Measurements from ENCODE around the gene DAZAP1. TPM values are rescaled to one million over a fixed set of nuclear protein-coding genes. Genes with fewer than 3 reads are reported as not detected.
"Not testable (repeated sequence)": the region's sequence is repeated elsewhere in the genome, so short reads cannot be mapped to it uniquely, and the experiment has no call there.

Gene DAZAP1
- total RNA-seq, 2 experiments from 2014 or later = 235 to 241 TPM

GRCh38 chr19:1412995-1413800 is 5.8 kb downstream of the DAZAP1 start:
- H3K27ac Mint-ChIP-seq = peak overlapping the region; percentile 13
- ChIA-PET CTCF (interaction anchor here (0.6 to 1.4 kb wide), 3 partner anchors 31 to 569 kb away, joined by 3 to 4 read pairs (median 4); no protein-coding TSS in a partner anchor), POLR2A (no interaction called here)
- no peak for DNase-seq
- no peaks in the 10 kb centered on the region for H3K27me3 Mint-ChIP-seq
- H3K4me1 Mint-ChIP-seq = peaks cover 48% of the 10 kb centered on the region
- H3K36me3 Mint-ChIP-seq (ENCODE audit: low read depth) = peaks cover 33% of the 10 kb centered on the region
- H3K4me3 Mint-ChIP-seq = no peak overlapping the region
- H3K9me3 Mint-ChIP-seq = no peaks in the 10 kb centered on the region

GRCh38 chr19:1416014-1416841 is 8.8 kb downstream of the DAZAP1 start:
- ChIA-PET CTCF (interaction anchor here (1.1 to 1.5 kb wide), 2 partner anchors 24 to 36 kb away, joined by 3 to 4 read pairs; no protein-coding TSS in a partner anchor), POLR2A (no interaction called here)
- Mint-ChIP-seq H3K4me1 (peaks cover 25% of the 10 kb centered on the region), H3K9me3 (no peaks in the 10 kb centered on the region), H3K4me3 (no peak overlapping the region), H3K27ac (no peak overlapping the region), H3K27me3 (no peaks in the 10 kb centered on the region), H3K36me3 (ENCODE audit: low read depth) (peaks cover 27% of the 10 kb centered on the region)
- DNase-seq = no peak

- ChIA-PET POLR2A (no interaction called here), CTCF (interaction anchor here (1.5 kb wide), 1 partner anchor 23 kb away, joined by 4 read pairs; no protein-coding TSS in a partner anchor)
- DNase-seq = no peak
- peaks cover 17% of the 10 kb centered on the region for H3K4me1 Mint-ChIP-seq
- H3K27ac Mint-ChIP-seq = no peak overlapping the region
- no peak overlapping the region for H3K4me3 Mint-ChIP-seq
- no peaks in the 10 kb centered on the region for H3K9me3 Mint-ChIP-seq
- peaks cover 23% of the 10 kb centered on the region for H3K36me3 Mint-ChIP-seq (ENCODE audit: low read depth)
- no peaks in the 10 kb centered on the region for H3K27me3 Mint-ChIP-seq
Measured at GRCh38 chr19:1417145-1417544, 9.8 kb downstream of the DAZAP1 start.

GRCh38 chr19:1417681-1418495 is 10.5 kb downstream of the DAZAP1 start:
- H3K27ac Mint-ChIP-seq = no peak overlapping the region
- DNase-seq = no peak

GRCh38 chr19:1418496-1418775 is 11.1 kb downstream of the DAZAP1 start:
- CTCF ChIA-PET = no interaction called here
- H3K36me3 Mint-ChIP-seq (ENCODE audit: low read depth) = peaks cover 32% of the 10 kb centered on the region
- H3K9me3 Mint-ChIP-seq = no peaks in the 10 kb centered on the region
- H3K4me3 Mint-ChIP-seq = no peak overlapping the region
- POLR2A ChIA-PET = interaction anchor here (0.7 kb wide), 1 partner anchor 272 kb away, joined by 4 read pairs; no protein-coding TSS in a partner anchor
- H3K4me1 Mint-ChIP-seq = peaks cover 12% of the 10 kb centered on the region
- DNase-seq = no peak
- no peaks in the 10 kb centered on the region for H3K27me3 Mint-ChIP-seq
- no peak overlapping the region for H3K27ac Mint-ChIP-seq

More at GRCh38 chr19:1417681-1418495, 10.5 kb downstream of the DAZAP1 start:
- POLR2A ChIA-PET = interaction anchor here (0.7 kb wide), 1 partner anchor 271 kb away, joined by 4 read pairs; no protein-coding TSS in a partner anchor
- no peaks in the 10 kb centered on the region for H3K27me3 Mint-ChIP-seq
- no peaks in the 10 kb centered on the region for H3K9me3 Mint-ChIP-seq
- peaks cover 27% of the 10 kb centered on the region for H3K36me3 Mint-ChIP-seq (ENCODE audit: low read depth)
- peaks cover 15% of the 10 kb centered on the region for H3K4me1 Mint-ChIP-seq
- CTCF ChIA-PET = no interaction called here
- no peak overlapping the region for H3K4me3 Mint-ChIP-seq

- POLR2A ChIA-PET = interaction anchor here (0.7 kb wide), 1 partner anchor 273 kb away, joined by 4 read pairs; no protein-coding TSS in a partner anchor
- H3K9me3 Mint-ChIP-seq = no peaks in the 10 kb centered on the region
- peaks cover 35% of the 10 kb centered on the region for H3K36me3 Mint-ChIP-seq (ENCODE audit: low read depth)
Measured at GRCh38 chr19:1418951-1419738, 11.8 kb downstream of the DAZAP1 start.

GRCh38 chr19:1420085-1420484 is 12.7 kb downstream of the DAZAP1 start:
- H3K36me3 Mint-ChIP-seq (ENCODE audit: low read depth) = peaks cover 38% of the 10 kb centered on the region
- H3K27ac Mint-ChIP-seq, H3K27me3 Mint-ChIP-seq, POLR2A ChIA-PET, H3K4me3 Mint-ChIP-seq, H3K4me1 Mint-ChIP-seq, DNase-seq, H3K9me3 Mint-ChIP-seq: not testable (repeated sequence)
- CTCF ChIA-PET = interaction anchor here (1.3 kb wide), 1 partner anchor 8 kb away, joined by 3 read pairs; no protein-coding TSS in a partner anchor

More at GRCh38 chr19:1418951-1419738, 11.8 kb downstream of the DAZAP1 start:
- CTCF ChIA-PET = interaction anchor here (0.6 kb wide), 1 partner anchor 1281 kb away, joined by 3 read pairs; no protein-coding TSS in a partner anchor
- Mint-ChIP-seq H3K27ac (no peak overlapping the region), H3K27me3 (no peaks in the 10 kb centered on the region), H3K4me3 (no peak overlapping the region), H3K4me1 (peaks cover 10% of the 10 kb centered on the region)
- DNase-seq = no peak

GRCh38 chr19:1420590-1420989 is 13.2 kb downstream of the DAZAP1 start:
- H3K9me3 Mint-ChIP-seq = no peaks in the 10 kb centered on the region
- H3K4me1 Mint-ChIP-seq = peaks cover 3% of the 10 kb centered on the region
- H3K27ac Mint-ChIP-seq = no peak overlapping the region
- H3K36me3 Mint-ChIP-seq (ENCODE audit: low read depth) = peaks cover 41% of the 10 kb centered on the region
- H3K4me3 Mint-ChIP-seq = no peak overlapping the region
- no peak for DNase-seq
- POLR2A ChIA-PET = interaction anchor here (0.7 kb wide), 1 partner anchor 437 kb away, joined by 3 read pairs; no protein-coding TSS in a partner anchor
- no peaks in the 10 kb centered on the region for H3K27me3 Mint-ChIP-seq
- CTCF ChIA-PET = interaction anchor here (1.3 kb wide), 1 partner anchor 9 kb away, joined by 3 read pairs; no protein-coding TSS in a partner anchor

GRCh38 chr19:1421218-1421957 is 14.0 kb downstream of the DAZAP1 start:
- Mint-ChIP-seq H3K27ac (no peak overlapping the region), H3K36me3 (ENCODE audit: low read depth) (peaks cover 46% of the 10 kb centered on the region), H3K4me1 (no peaks in the 10 kb centered on the region), H3K4me3 (no peak overlapping the region), H3K27me3 (no peaks in the 10 kb centered on the region), H3K9me3 (no peaks in the 10 kb centered on the region)
- ChIA-PET POLR2A (no interaction called here), CTCF (interaction anchor here (1.3 kb wide), 2 partner anchors 10 to 12 kb away, joined by 3 to 4 read pairs; no protein-coding TSS in a partner anchor)
- no peak for DNase-seq

- POLR2A ChIA-PET = no interaction called here
- H3K36me3 Mint-ChIP-seq (ENCODE audit: low read depth) = peaks cover 48% of the 10 kb centered on the region
Measured at GRCh38 chr19:1421958-1422305, 14.5 kb downstream of the DAZAP1 start.

GRCh38 chr19:1422360-1422759 is 15.0 kb downstream of the DAZAP1 start:
- H3K9me3 Mint-ChIP-seq = no peaks in the 10 kb centered on the region
- no peaks in the 10 kb centered on the region for H3K4me1 Mint-ChIP-seq
- no peak overlapping the region for H3K4me3 Mint-ChIP-seq
- ChIA-PET CTCF (interaction anchor here (1.3 kb wide), 1 partner anchor 11 kb away, joined by 4 read pairs; no protein-coding TSS in a partner anchor), POLR2A (no interaction called here)
- DNase-seq = no peak
- H3K36me3 Mint-ChIP-seq (ENCODE audit: low read depth) = peaks cover 45% of the 10 kb centered on the region
- no peak overlapping the region for H3K27ac Mint-ChIP-seq
- no peaks in the 10 kb centered on the region for H3K27me3 Mint-ChIP-seq

More at GRCh38 chr19:1421958-1422305, 14.5 kb downstream of the DAZAP1 start:
- no peak for DNase-seq
- H3K27me3 Mint-ChIP-seq = no peaks in the 10 kb centered on the region
- H3K9me3 Mint-ChIP-seq = no peaks in the 10 kb centered on the region
- CTCF ChIA-PET = interaction anchor here (1.3 kb wide), 1 partner anchor 11 kb away, joined by 4 read pairs; no protein-coding TSS in a partner anchor
- no peak overlapping the region for H3K4me3 Mint-ChIP-seq
- H3K27ac Mint-ChIP-seq = no peak overlapping the region
- no peaks in the 10 kb centered on the region for H3K4me1 Mint-ChIP-seq

Measured in activated CD4-positive, alpha-beta T cell treated with anti-CD3 and anti-CD28 coated beads, Interleukin-2, amount 10 ng/mL, durations not matched to agents 7 days and 5 days (primary cell).